HUES64 (cell line): ENCODE data around the gene NPIPB9.
A peak's percentile ranks its signal among the peaks of the same experiment; 100 is the strongest.
"Not testable (repeated sequence)": the region's sequence is repeated elsewhere in the genome, so short reads cannot be mapped to it uniquely, and the experiment has no call there.

Experiments
- H3K27ac ChIP-seq: 2 replicates; pipeline ENCODE4 v1.7.0; 2013; ENCODE audit warnings: low read depth, low read length, inconsistent platforms
- H3K27me3 ChIP-seq: 2 replicates; pipeline ENCODE4 v1.6.1; 2013; ENCODE audit warnings: mild to moderate bottlenecking, low read length; ENCODE audit not compliant: insufficient read depth
- H3K36me3 ChIP-seq: 2 replicates; pipeline ENCODE4 v1.6.1; 2013; ENCODE audit warnings: mild to moderate bottlenecking, low read length; ENCODE audit not compliant: insufficient read depth
- H3K4me1 ChIP-seq: 2 replicates; pipeline ENCODE4 v1.6.1; 2013; ENCODE audit warnings: mild to moderate bottlenecking, low read length, moderate library complexity; ENCODE audit not compliant: insufficient read depth
- H3K4me3 ChIP-seq: 2 replicates; pipeline ENCODE4 v1.5.1; 2013; ENCODE audit warnings: mild to moderate bottlenecking, low read length, moderate library complexity
- H3K9ac ChIP-seq: 2 replicates; pipeline ENCODE4 v1.6.1; 2013; ENCODE audit warnings: mild to moderate bottlenecking, low read depth, low read length
- H3K9me3 ChIP-seq: 2 replicates; pipeline ENCODE4 v1.6.1; 2013; ENCODE audit warnings: low read depth, low read length; ENCODE audit not compliant: insufficient read depth
- WGBS: fragments of 150-250, 120-280 bp; methylation state at CpG from one replicate; pipeline ENCODE4 v1.1.7; 2013; ENCODE audit warnings: missing lambda C conversion rate; 5-methylcytosine and 5-hydroxymethylcytosine counted together

The NPIPB9 gene

DNA sequence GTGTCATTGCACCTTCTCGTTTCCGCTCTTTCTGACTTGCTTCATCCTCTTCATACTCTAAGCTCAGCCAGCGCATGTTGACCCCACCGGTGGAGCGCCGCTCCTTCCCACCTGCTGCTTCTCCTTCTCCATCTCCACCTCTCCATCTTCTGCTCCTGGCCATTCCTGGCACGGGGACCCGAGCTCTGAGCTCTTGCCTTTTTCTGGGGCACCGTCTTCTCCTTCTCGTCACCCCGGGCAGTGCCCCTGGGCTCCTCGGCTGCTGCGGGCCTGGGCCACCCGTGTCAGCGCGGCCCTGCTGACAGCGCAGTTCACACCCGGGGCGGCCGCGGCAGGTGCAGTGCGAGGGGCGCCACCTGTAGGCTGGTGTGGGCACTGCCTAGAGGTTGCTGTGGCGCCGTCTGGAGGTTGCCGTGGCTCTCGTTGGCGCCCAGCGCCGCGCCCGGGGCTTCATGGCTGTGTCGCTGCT lies 1.6 kb upstream of the NPIPB9 start:
- not testable (repeated sequence) for H3K36me3 ChIP-seq, H3K9ac ChIP-seq
- 32% methylated on average over 16 of the region's 33 CpGs for WGBS

DNA sequence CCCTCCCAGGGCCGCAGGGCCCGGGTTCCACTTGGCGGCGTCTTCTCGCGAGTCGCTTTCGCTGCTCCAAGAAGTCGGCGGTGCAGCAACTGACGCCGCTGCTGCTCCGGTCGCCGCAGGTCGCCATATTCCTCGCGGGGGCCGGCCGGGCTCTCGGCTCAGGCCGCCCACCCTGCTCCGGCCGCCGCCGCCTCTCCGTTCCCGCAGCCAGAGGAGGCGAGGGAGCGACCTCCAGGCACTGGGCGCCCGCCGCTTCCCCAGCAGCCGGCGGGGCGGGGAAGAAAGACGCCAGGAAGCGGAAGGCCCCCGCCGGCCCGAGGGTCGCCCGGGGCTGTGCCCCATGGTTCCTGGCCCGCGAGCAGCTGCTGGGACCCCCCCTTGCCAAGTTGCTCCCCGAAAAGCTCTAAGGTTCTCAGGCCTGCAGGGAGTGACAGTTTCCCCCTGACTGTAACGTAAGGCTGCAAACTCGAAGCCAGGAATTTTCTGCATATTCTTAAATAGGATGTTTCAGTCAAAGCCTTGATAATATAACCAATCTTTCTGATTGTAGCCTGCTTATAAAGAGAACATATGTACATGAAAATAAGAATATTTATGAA lies 1.0 kb upstream of the NPIPB9 start:
- not testable (repeated sequence) for H3K9ac ChIP-seq, H3K9me3 ChIP-seq, H3K4me3 ChIP-seq, H3K4me1 ChIP-seq, H3K36me3 ChIP-seq, H3K27me3 ChIP-seq, H3K27ac ChIP-seq
- no CpG with 5 or more reads among the region's 48 CpGs for WGBS

More for the DNA sequence above, 1.6 kb upstream of the NPIPB9 start:
- H3K27ac ChIP-seq, H3K9me3 ChIP-seq, H3K4me1 ChIP-seq, H3K27me3 ChIP-seq, H3K4me3 ChIP-seq: not testable (repeated sequence)

DNA sequence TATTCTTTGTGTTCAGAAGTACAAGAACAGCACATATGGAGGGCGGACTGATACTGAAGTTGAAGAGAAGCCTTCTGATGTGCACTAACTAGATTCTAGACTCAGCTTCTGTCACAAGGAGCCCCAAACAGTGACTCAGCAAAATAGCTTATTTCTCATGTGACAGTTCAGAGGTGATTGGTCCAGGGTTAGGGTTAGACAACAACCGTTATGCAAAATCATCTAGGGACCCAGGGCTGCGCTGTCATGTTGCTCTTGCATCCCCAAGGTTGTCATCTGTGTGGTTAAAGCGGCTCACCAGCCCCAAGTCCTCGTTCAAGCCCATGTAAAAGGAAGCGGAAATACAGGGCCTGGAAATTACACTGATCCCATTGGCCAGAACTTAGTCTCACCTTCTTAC lies 30.1 kb downstream of the NPIPB9 start:
- not testable (repeated sequence) for H3K36me3 ChIP-seq, H3K9ac ChIP-seq, H3K4me3 ChIP-seq, H3K9me3 ChIP-seq, H3K4me1 ChIP-seq, H3K27ac ChIP-seq, H3K27me3 ChIP-seq
- no CpG with 5 or more reads among the region's 6 CpGs for WGBS

DNA sequence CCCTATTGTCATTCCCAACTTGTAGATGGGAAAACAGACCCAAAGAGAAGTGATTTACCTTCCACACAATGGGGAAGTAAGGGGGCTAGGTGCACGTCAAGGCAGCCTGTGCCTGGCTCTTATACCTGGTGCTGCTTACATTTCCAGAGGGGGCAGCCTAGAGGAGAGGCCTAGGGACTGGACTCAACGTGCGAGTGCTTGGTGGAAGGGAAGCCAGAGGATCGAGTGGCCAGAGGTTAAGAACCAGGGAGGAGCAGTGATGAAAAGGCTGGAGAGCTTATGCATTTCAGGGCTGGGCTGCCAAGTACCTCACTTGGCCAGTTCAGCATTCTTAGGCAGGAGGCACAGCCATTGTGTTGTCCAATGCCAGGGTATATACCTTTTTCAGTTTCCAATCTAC lies 30.8 kb downstream of the NPIPB9 start:
- H3K36me3 ChIP-seq, H3K9ac ChIP-seq, H3K9me3 ChIP-seq, H3K4me3 ChIP-seq, H3K4me1 ChIP-seq, H3K27me3 ChIP-seq, H3K27ac ChIP-seq: not testable (repeated sequence)
- WGBS = no CpG with 5 or more reads among the region's 4 CpGs

DNA sequence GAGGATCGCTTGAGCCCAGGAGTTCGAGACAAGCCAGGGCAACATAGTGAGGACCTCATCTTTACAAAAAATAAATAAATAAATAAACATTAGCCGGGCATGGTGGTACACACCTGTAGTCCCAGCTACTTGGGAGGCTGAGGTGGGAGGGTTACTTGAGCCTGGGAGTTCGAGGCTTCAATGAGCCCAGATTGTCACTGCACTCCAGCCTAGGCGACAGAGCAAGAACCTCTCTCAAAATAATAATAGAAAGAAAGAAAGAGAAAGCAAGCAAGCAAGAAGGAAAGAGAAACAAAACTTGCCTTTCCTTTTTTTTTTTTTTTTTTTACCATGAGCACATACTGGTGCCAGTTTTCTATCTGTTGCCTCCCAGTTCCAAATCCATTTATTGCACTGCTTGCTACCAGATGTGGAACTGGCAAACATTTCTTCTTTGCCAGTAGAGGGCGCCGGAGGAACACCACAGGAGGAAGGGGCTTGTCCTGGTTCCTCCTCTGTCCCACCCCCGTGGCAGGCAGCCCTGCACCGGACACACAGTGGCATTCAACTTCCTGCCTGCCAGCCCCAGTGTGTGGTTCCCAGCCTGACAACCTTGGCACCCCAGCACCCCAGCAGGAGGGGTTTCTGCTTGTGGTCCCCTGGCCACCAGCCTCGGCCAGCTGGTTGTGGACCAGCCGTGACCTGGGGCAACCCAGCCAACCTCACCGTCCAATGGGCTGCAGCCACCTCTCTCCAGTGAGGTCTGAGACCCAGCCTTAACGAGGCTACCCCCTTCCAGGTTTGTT lies 50.8 kb downstream of the NPIPB9 start:
- not testable (repeated sequence) for H3K27me3 ChIP-seq, H3K4me1 ChIP-seq, H3K9me3 ChIP-seq, H3K36me3 ChIP-seq, H3K27ac ChIP-seq, H3K4me3 ChIP-seq, H3K9ac ChIP-seq
- no CpG with 5 or more reads among the region's 13 CpGs for WGBS

DNA sequence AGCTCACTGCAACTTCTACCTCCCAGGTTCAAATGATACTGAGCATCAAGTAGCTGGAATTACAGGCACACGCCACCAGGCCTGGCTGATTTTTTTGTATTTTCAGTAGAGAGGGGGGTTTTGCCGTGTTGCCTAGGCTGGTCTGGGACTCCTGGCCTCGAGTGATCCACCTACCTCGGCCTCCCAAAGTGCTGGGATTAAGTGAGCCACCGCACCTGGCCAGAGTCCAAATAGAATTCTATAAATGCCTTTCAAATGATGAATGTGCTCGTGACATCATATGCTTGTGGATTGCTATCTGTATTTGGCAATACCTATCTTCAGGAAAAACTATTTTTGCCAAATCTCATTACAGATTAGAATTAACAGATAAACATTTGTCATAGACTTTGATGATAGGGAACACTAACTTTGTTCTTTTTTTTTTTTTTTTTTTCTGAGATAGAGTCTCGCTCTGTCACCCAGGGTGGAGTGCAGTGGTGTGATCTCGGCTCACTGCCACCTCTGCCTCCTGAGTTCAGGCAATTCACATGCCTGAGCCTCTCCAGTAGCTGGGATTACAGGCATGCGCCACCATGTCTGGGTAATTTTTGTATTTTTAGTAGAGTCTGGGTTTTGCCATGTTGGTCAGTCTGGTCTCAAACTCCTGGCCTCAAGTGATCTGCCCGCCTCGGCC lies 56.0 kb downstream of the NPIPB9 start:
- not testable (repeated sequence) for H3K27me3 ChIP-seq, H3K9me3 ChIP-seq, H3K9ac ChIP-seq, H3K36me3 ChIP-seq, H3K4me1 ChIP-seq, H3K4me3 ChIP-seq, H3K27ac ChIP-seq
- no CpG with 5 or more reads among the region's 11 CpGs for WGBS

DNA sequence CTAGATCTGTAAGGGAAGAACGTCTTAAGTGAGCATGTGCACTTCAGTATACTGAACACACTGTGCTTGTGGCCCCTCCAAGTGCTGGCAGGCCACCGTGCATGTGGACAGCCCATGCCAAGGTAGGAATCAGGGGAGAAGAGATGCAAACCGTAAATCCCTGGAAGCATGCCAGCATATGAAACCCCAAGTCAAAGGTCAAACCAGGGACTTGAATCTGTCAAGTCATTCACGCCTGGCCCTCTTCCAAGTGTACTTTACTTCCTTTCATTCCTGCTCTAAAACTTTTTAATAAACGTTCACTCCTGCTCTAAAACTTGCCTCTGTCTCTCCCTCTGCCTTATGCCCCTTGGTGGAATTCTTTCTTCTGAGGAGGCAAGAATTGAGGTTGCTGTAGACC lies 68.4 kb downstream of the NPIPB9 start:
- Histone ChIP-seq H3K36me3 (peaks cover 7% of the 10 kb centered on the region), H3K27ac (no peak overlapping the region), H3K27me3 (no peaks in the 10 kb centered on the region), H3K9ac (no peak overlapping the region), H3K9me3 (no peaks in the 10 kb centered on the region), H3K4me3 (no peak overlapping the region), H3K4me1 (peaks cover 1% of the 10 kb centered on the region; the same call in 1 of the 2 replicates)
- 93% methylated on average over 5 of the region's 5 CpGs for WGBS

DNA sequence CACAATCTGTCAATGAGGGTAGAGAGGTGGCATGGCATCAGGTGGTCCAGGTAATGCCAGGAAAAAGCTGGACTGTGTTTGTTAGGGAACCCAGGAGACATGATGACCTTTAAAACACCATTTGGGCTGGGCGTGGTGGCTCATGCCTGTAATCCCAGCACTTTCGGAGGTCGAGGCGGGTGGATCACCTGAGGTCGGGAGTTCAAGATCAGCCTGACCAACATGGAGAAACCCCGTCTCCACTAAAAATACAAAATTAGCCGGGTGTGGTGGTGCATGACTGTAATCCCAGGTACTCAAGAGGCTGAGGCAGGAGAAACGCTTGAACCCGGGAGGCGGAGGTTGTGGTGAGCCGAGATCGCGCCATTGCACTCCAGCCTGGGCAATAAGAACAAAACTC lies 69.0 kb downstream of the NPIPB9 start:
- not testable (repeated sequence) for H3K9ac ChIP-seq, H3K27me3 ChIP-seq, H3K27ac ChIP-seq, H3K4me3 ChIP-seq, H3K4me1 ChIP-seq, H3K9me3 ChIP-seq
- 99% methylated on average over 13 of the region's 13 CpGs for WGBS
- peaks cover 13% of the 10 kb centered on the region for H3K36me3 ChIP-seq

DNA sequence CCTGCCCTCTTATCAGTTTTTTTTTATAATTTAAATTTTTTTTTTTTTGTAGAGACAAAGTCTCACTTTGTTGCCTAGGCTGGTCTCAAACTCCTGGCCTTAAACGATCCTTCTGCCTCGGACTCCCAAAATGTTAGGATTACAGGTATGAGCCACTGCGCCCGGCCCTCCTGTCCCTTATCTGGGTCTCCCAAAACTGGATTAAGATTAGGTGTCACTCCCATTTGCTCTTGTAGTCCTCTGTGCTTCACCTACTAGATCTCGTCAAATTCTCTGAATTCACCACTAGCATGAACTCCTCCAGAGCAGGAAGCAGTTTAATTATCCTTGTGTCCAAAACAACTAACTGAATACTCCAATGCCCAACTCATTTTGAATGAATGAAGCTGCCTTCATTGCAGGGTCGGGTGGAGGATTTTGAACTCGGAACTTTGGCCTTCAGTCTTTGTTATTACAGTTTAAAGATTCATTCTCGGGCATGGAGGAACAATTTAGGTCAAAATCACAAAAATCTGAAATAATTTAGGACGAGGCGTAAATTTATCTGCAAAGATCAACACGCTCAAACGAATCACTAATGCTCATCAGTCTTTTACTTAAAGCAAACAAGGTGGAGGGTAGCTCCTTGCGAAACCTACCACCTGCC lies 70.4 kb downstream of the NPIPB9 start:
- Histone ChIP-seq H3K4me3 (peak overlapping the region; percentile 93), H3K4me1 (peaks cover 9% of the 10 kb centered on the region; the same call in 1 of the 2 replicates), H3K9me3 (no peaks in the 10 kb centered on the region), H3K27me3 (no peaks in the 10 kb centered on the region), H3K27ac (peak overlapping the region; percentile 99), H3K36me3 (peaks cover 27% of the 10 kb centered on the region), H3K9ac (peak overlapping the region; percentile 97)
- 41% methylated on average over 13 of the region's 13 CpGs for WGBS
